Measurements from ENCODE around the gene ESRP2.

The ESRP2 gene

DNA sequence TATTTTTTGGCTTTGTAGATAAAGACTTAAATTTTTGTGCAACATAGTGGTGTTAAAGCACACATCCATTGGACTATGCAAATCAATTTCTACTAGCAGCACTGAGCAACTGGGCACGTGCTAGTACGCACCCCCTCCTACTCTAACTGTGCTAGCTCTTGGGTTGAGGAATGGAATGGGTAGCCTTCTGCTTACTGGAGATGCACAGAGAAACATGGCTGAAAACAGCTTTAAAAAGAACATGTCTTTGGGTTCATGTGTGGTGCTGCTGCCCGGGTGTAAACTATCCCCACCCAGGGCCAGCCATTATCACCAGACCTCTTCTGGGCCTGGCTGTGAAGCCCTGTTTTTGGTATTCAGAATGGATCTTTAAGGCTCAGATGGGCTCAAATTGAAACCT, 7.3 kb downstream of the ESRP2 start:
- Mint-ChIP-seq H3K27me3 (no peaks in the 10 kb centered on the region), H3K4me3 (no peak overlapping the region), H3K4me1 (peaks cover 19% of the 10 kb centered on the region), H3K9me3 (no peaks in the 10 kb centered on the region), H3K27ac (no peak overlapping the region), H3K36me3 (peaks cover 2% of the 10 kb centered on the region)
- ATAC-seq (ENCODE audit: low read depth) (no peak), DNase-seq (ENCODE audit: low spot score in 2 of 2) (no peak)

- no peaks in the 10 kb centered on the region for H3K9me3 Mint-ChIP-seq
- H3K4me3 Mint-ChIP-seq = no peak overlapping the region
- peak overlapping the region; percentile 72 for H3K27ac Mint-ChIP-seq
- no peak for ATAC-seq (ENCODE audit: low read depth)
- peaks cover 2% of the 10 kb centered on the region for H3K36me3 Mint-ChIP-seq
- DNase-seq (ENCODE audit: low spot score in 2 of 2) = no peak
- H3K27me3 Mint-ChIP-seq = no peaks in the 10 kb centered on the region
- peaks cover 17% of the 10 kb centered on the region for H3K4me1 Mint-ChIP-seq
Observed at GRCh38 chr16:68227850-68228553, 7.9 kb downstream of the ESRP2 start.

DNA sequence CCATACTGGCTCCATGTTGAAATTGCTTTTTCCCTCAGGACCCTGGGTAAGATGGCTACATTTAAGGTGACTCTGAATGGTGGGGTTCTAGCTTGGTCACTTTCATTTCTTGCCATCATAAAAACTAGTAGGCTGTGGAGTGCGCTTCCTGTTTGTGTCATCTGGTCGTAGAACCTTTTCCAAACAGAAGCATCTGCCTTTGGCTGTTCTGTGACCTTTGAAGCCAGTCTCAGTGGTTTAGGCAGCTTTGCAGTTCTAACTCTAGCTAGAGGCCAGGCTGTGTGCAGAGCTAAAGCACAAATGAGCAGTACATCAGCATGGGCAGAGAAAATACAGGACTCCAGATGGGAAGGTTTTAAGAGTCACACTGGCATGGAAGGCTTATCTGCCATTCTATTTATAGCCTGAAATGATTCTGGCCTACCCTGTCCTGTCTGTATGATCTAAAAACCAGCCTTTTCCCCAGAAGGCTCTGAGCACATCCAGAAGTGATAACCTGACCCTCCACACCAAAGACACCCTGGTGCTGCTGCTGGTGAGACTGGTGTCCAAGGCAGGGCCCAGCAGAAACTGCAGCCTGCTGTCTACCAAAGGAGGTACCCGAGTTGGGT, 8.6 kb downstream of the ESRP2 start:
- no peaks in the 10 kb centered on the region for H3K27me3 Mint-ChIP-seq
- H3K27ac Mint-ChIP-seq = peak overlapping the region; percentile 72
- ATAC-seq (ENCODE audit: low read depth) (peak; percentile 29), DNase-seq (ENCODE audit: low spot score in 2 of 2) (no peak)
- peaks cover 4% of the 10 kb centered on the region for H3K36me3 Mint-ChIP-seq
- no peaks in the 10 kb centered on the region for H3K9me3 Mint-ChIP-seq
- H3K4me1 Mint-ChIP-seq = peaks cover 17% of the 10 kb centered on the region
- H3K4me3 Mint-ChIP-seq = no peak overlapping the region

- H3K4me1 Mint-ChIP-seq = peaks cover 17% of the 10 kb centered on the region
- no peaks in the 10 kb centered on the region for H3K9me3 Mint-ChIP-seq
- H3K4me3 Mint-ChIP-seq = no peak overlapping the region
- peak overlapping the region; percentile 67 for H3K27ac Mint-ChIP-seq
- ATAC-seq (ENCODE audit: low read depth) (no peak), DNase-seq (ENCODE audit: low spot score in 2 of 2) (no peak)
- H3K36me3 Mint-ChIP-seq = peaks cover 9% of the 10 kb centered on the region
- H3K27me3 Mint-ChIP-seq = no peaks in the 10 kb centered on the region
Observed at GRCh38 chr16:68226116-68226515, 9.8 kb downstream of the ESRP2 start.

- H3K27me3 Mint-ChIP-seq = no peaks in the 10 kb centered on the region
- no peak overlapping the region for H3K27ac Mint-ChIP-seq
- peaks cover 10% of the 10 kb centered on the region for H3K36me3 Mint-ChIP-seq
Observed at GRCh38 chr16:68223072-68223471, 12.9 kb downstream of the ESRP2 start.

GRCh38 chr16:68219725-68220351, 16.1 kb downstream of the ESRP2 start:
- Mint-ChIP-seq H3K36me3 (peaks cover 15% of the 10 kb centered on the region), H3K27ac (no peak overlapping the region), H3K4me1 (peaks cover 5% of the 10 kb centered on the region), H3K27me3 (no peaks in the 10 kb centered on the region), H3K9me3 (no peaks in the 10 kb centered on the region), H3K4me3 (no peak overlapping the region)
- no peak for DNase-seq (ENCODE audit: low spot score in 2 of 2)
- ATAC-seq (ENCODE audit: low read depth) = no peak

More at GRCh38 chr16:68223072-68223471, 12.9 kb downstream of the ESRP2 start:
- Mint-ChIP-seq H3K4me1 (peaks cover 16% of the 10 kb centered on the region), H3K9me3 (no peaks in the 10 kb centered on the region), H3K4me3 (no peak overlapping the region)
- DNase-seq (ENCODE audit: low spot score in 2 of 2) = no peak
- no peak for ATAC-seq (ENCODE audit: low read depth)

GRCh38 chr16:68217506-68217905, 18.4 kb downstream of the ESRP2 start:
- no peak for ATAC-seq (ENCODE audit: low read depth)
- Mint-ChIP-seq H3K4me3 (no peak overlapping the region), H3K9me3 (no peaks in the 10 kb centered on the region), H3K27me3 (no peaks in the 10 kb centered on the region), H3K36me3 (peaks cover 15% of the 10 kb centered on the region), H3K27ac (no peak overlapping the region), H3K4me1 (peaks cover 5% of the 10 kb centered on the region)
- DNase-seq (ENCODE audit: low spot score in 2 of 2) = no peak

- H3K4me3 Mint-ChIP-seq = no peak overlapping the region
- no peak for DNase-seq (ENCODE audit: low spot score in 2 of 2)
- no peak for ATAC-seq (ENCODE audit: low read depth)
- H3K27me3 Mint-ChIP-seq = no peaks in the 10 kb centered on the region
- no peaks in the 10 kb centered on the region for H3K9me3 Mint-ChIP-seq
- H3K27ac Mint-ChIP-seq = no peak overlapping the region
- H3K4me1 Mint-ChIP-seq = peaks cover 5% of the 10 kb centered on the region
- peaks cover 8% of the 10 kb centered on the region for H3K36me3 Mint-ChIP-seq
Observed at GRCh38 chr16:68216240-68216639, 19.7 kb downstream of the ESRP2 start.

DNA sequence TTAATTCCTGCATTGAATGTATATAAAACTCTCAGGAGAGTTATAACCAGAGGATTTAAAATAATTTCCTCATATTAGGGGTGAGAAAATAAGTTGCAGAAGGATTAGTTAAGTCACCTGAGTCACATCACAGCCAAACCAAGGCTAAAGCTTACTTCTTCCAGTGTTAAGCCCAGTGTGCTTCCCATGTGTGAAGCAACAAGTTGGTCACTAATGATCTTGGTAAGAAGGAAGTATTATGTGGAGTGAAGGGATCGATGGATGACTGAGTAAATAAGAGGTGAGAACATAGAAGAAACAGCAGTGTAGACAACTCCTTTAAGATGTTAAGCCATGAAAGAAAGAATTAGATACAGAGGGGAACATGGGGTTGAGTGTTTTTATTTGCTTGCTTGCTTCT, 20.6 kb downstream of the ESRP2 start:
- no peaks in the 10 kb centered on the region for H3K27me3 Mint-ChIP-seq
- H3K27ac Mint-ChIP-seq = peak overlapping the region; percentile 67
- ATAC-seq (ENCODE audit: low read depth) (no peak), DNase-seq (ENCODE audit: low spot score in 2 of 2) (no peak)
- H3K9me3 Mint-ChIP-seq = no peaks in the 10 kb centered on the region
- H3K4me3 Mint-ChIP-seq = no peak overlapping the region
- H3K4me1 Mint-ChIP-seq = peaks cover 3% of the 10 kb centered on the region
- peaks cover 6% of the 10 kb centered on the region for H3K36me3 Mint-ChIP-seq

- H3K27me3 Mint-ChIP-seq = no peaks in the 10 kb centered on the region
- no peak for ATAC-seq (ENCODE audit: low read depth)
- peaks cover 6% of the 10 kb centered on the region for H3K36me3 Mint-ChIP-seq
- H3K9me3 Mint-ChIP-seq = no peaks in the 10 kb centered on the region
- H3K4me1 Mint-ChIP-seq = peaks cover 3% of the 10 kb centered on the region
- H3K4me3 Mint-ChIP-seq = no peak overlapping the region
- H3K27ac Mint-ChIP-seq = no peak overlapping the region
- DNase-seq (ENCODE audit: low spot score in 2 of 2) = no peak
Observed at GRCh38 chr16:68214726-68215125, 21.2 kb downstream of the ESRP2 start.

GRCh38 chr16:68206245-68206644, 29.7 kb downstream of the ESRP2 start:
- no peaks in the 10 kb centered on the region for H3K4me1 Mint-ChIP-seq
- H3K9me3 Mint-ChIP-seq = no peaks in the 10 kb centered on the region
- ATAC-seq (ENCODE audit: low read depth) (no peak), DNase-seq (ENCODE audit: low spot score in 2 of 2) (no peak)
- peaks cover 5% of the 10 kb centered on the region for H3K36me3 Mint-ChIP-seq
- no peaks in the 10 kb centered on the region for H3K27me3 Mint-ChIP-seq
- no peak overlapping the region for H3K27ac Mint-ChIP-seq
- H3K4me3 Mint-ChIP-seq = no peak overlapping the region

DNA sequence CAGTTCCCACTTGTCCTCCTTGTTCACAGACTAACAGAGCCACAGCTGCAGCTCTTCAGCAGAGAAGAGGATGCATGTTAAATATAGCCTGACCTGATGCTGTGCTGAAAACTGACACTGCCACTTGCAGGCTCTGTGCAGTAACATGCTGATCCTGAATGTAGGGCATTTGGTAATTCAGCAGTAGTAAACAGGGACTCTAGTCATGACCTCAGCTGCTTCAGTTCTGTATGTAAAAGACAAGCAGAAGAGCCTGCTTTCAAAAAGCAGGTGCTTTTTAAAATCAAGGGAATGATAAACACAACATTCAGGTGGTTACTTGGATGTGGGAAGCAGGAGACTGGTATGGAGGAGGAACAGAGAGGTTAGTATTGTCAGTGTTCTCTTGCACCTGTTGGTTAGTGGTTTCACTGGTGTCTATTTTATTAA, 33.8 kb downstream of the ESRP2 start:
- H3K27ac Mint-ChIP-seq = no peak overlapping the region
- no peaks in the 10 kb centered on the region for H3K9me3 Mint-ChIP-seq
- DNase-seq (ENCODE audit: low spot score in 2 of 2) (no peak), ATAC-seq (ENCODE audit: low read depth) (no peak)
- no peak overlapping the region for H3K4me3 Mint-ChIP-seq
- H3K4me1 Mint-ChIP-seq = peaks cover 4% of the 10 kb centered on the region
- H3K36me3 Mint-ChIP-seq = peaks cover 5% of the 10 kb centered on the region
- no peaks in the 10 kb centered on the region for H3K27me3 Mint-ChIP-seq

- Mint-ChIP-seq H3K36me3 (peaks cover 4% of the 10 kb centered on the region), H3K4me3 (no peak overlapping the region), H3K27ac (peak overlapping the region; percentile 82), H3K4me1 (peaks cover 4% of the 10 kb centered on the region), H3K9me3 (no peaks in the 10 kb centered on the region), H3K27me3 (no peaks in the 10 kb centered on the region)
- ATAC-seq (ENCODE audit: low read depth) (peak; percentile 22), DNase-seq (ENCODE audit: low spot score in 2 of 2) (no peak)
Observed at GRCh38 chr16:68200088-68200783, 35.7 kb downstream of the ESRP2 start.

GRCh38 chr16:68197250-68197649, 38.7 kb downstream of the ESRP2 start:
- Mint-ChIP-seq H3K4me1 (peaks cover 17% of the 10 kb centered on the region), H3K27ac (no peak overlapping the region), H3K4me3 (no peak overlapping the region), H3K36me3 (peaks cover 12% of the 10 kb centered on the region), H3K9me3 (no peaks in the 10 kb centered on the region), H3K27me3 (no peaks in the 10 kb centered on the region)
- no peak for ATAC-seq (ENCODE audit: low read depth)
- DNase-seq (ENCODE audit: low spot score in 2 of 2) = no peak
